HepG2 (cell line): ENCODE results near the gene EHD4. TPM values are rescaled to one million over a fixed set of nuclear protein-coding genes. Genes with fewer than 3 reads are reported as not detected.

Experiments used
- ATAC-seq: fragments of 200-7000 bp; cut with Tn5 transposase; 3 replicates; pipeline ENCODE4 v1.9.1; 2020; ENCODE audit warnings: mild to moderate bottlenecking, moderate library complexity
- BruUV-seq: library from RNA; stranded (reverse); fragments of 400-500 nt; replicated peaks from 2 replicates; lab custom pipeline; 2021; lab: Mats Ljungman, UMichigan
- CTCF ChIA-PET: fragments of 300-600 bp; formaldehyde crosslinking; extraction: SDS; loops from one replicate; lab custom pipeline; 2021; ENCODE audit warnings: low total read pairs, inconsistent platforms, low intra/inter-chr PET ratio; lab: Yijun Ruan, JAX
- POLR2A ChIA-PET: fragments of 350-600 bp; sonication (Branson Sonifier 250); formaldehyde crosslinking; loops from one replicate; lab custom pipeline; 2020; ENCODE audit warnings: antibody characterized with exemption, inconsistent platforms; lab: Yijun Ruan, JAX
- DNase-seq: peaks from one replicate; pipeline ENCODE4 v3.0.0-alpha.2; 2015; ENCODE audit warnings: low spot score
- FAIRE-seq: peaks from 3 replicates; lab custom pipeline; 2011; peaks lifted over from hg19 to GRCh38; lab: Jason Lieb, UNC
- H2AFZ ChIP-seq: one replicate; pipeline ENCODE4 v1.6.1; 2011; ENCODE audit warnings: low read length, inconsistent platforms
- H3K27ac ChIP-seq: fragments of 300-600 bp; 3 replicates; pipeline ENCODE4 v1.8.0; 2011; ENCODE audit warnings: mixed run types, mild to moderate bottlenecking, mixed read lengths, low read length, inconsistent platforms; ENCODE audit not compliant: insufficient read depth; ENCODE audit errors: extremely low read length
- H3K27me3 ChIP-seq, 2 experiments: fragments of 200-600 bp in 1 of 2; 2 replicates in 1 of 2; 3 replicates in 1 of 2; pipeline versions ENCODE4 v1.6.0 to v1.8.0; 2011; ENCODE audit warnings: low read length in 2 of 2, mild to moderate bottlenecking in 2 of 2, moderate library complexity in 2 of 2, inconsistent platforms in 1 of 2; ENCODE audit not compliant: insufficient read depth in 2 of 2, control insufficient read depth in 1 of 2
- H3K36me3 ChIP-seq, 2 experiments: fragments of 200-600 bp in 1 of 2; replicated peaks in 1 of 2; 2 replicates in 1 of 2; 3 replicates in 1 of 2; pipeline versions ENCODE4 v1.5.1 to v1.8.0; 2011; ENCODE audit warnings: low read length in 2 of 2, inconsistent platforms in 1 of 2; ENCODE audit not compliant: insufficient read depth in 2 of 2, control insufficient read depth in 1 of 2
- H3K4me1 ChIP-seq: 2 replicates; pipeline ENCODE4 v1.5.1; 2012; ENCODE audit warnings: low read length, inconsistent platforms; ENCODE audit not compliant: insufficient read depth
- H3K4me2 ChIP-seq: 2 replicates; pipeline ENCODE4 v1.6.0; 2011; ENCODE audit warnings: low read depth, low read length, inconsistent platforms
- H3K4me3 ChIP-seq, 3 experiments: fragments of 200-600 bp in 1 of 3; sonication (generic), shearing (Covaris generic) in 1 of 3; replicated peaks in 1 of 3; 2 replicates each; pipeline ENCODE4 v1.5.1; 2011 to 2016; ENCODE audit warnings: low read length in 3 of 3, inconsistent platforms in 2 of 3, low read depth in 2 of 3, mild to moderate bottlenecking in 2 of 3, control low read depth in 1 of 3, mixed read lengths in 1 of 3; ENCODE audit not compliant: insufficient read depth in 1 of 3
- H3K79me2 ChIP-seq: one replicate; pipeline ENCODE4 v1.6.1; 2011; ENCODE audit warnings: low read length, inconsistent platforms; ENCODE audit not compliant: insufficient read depth
- H3K9ac ChIP-seq: 2 replicates; pipeline ENCODE4 v1.6.0; 2011; ENCODE audit warnings: mild to moderate bottlenecking, low read depth, low read length, inconsistent platforms; ENCODE audit not compliant: insufficient read depth
- H3K9me3 ChIP-seq: 2 replicates; pipeline ENCODE4 v1.5.1; 2012; ENCODE audit warnings: mild to moderate bottlenecking, low read length
- H4K20me1 ChIP-seq: 2 replicates; pipeline ENCODE4 v1.6.0; 2011; ENCODE audit warnings: inconsistent platforms, mild to moderate bottlenecking, low read length, moderate library complexity; ENCODE audit not compliant: insufficient read depth
- BCLAF1 ChIP-seq: fragments of 450-650 bp; IDR thresholded peaks from 2 replicates; pipeline ENCODE4 v1.6.1; 2017; ENCODE audit warnings: mild to moderate bottlenecking
- CENPT ChIP-seq: sonication (generic); formaldehyde crosslinking; IDR thresholded peaks from 2 replicates; pipeline ENCODE4 v1.8.0; 2022; ENCODE audit warnings: low read depth, mild to moderate bottlenecking, moderate library complexity, missing genetic modification reagents
- DBP ChIP-seq: sonication (generic); formaldehyde crosslinking; IDR thresholded peaks from 2 replicates; pipeline ENCODE4 v1.4.0; 2020; ENCODE audit warnings: missing genetic modification reagents; ENCODE audit errors: not compliant biosample characterization
- GFI1 ChIP-seq: sonication (generic); formaldehyde crosslinking; IDR thresholded peaks from 2 replicates; pipeline ENCODE4 v1.5.0; 2020; ENCODE audit warnings: missing genetic modification reagents, mild to moderate bottlenecking, borderline replicate concordance
- HIVEP1 ChIP-seq: sonication (generic); formaldehyde crosslinking; IDR thresholded peaks from 2 replicates; pipeline ENCODE4 v1.4.0; 2020; ENCODE audit warnings: mild to moderate bottlenecking, missing genetic modification reagents
- SIN3B ChIP-seq: fragments of 150-350 bp; IDR thresholded peaks from 2 replicates; pipeline ENCODE4 v1.6.1; 2014; ENCODE audit warnings: low read length
- YEATS4 ChIP-seq: sonication (generic); formaldehyde crosslinking; IDR thresholded peaks from 2 replicates; pipeline ENCODE4 v1.4.0; 2020; ENCODE audit warnings: missing genetic modification reagents, borderline replicate concordance
- ZBTB49 ChIP-seq: sonication (generic); formaldehyde crosslinking; IDR thresholded peaks from 2 replicates; pipeline ENCODE4 v1.4.0; 2020; ENCODE audit warnings: missing genetic modification reagents, borderline replicate concordance
- ZNF329 ChIP-seq: sonication (generic); formaldehyde crosslinking; IDR thresholded peaks from 2 replicates; pipeline ENCODE4 v1.9.0; 2021; ENCODE audit warnings: low read depth, mild to moderate bottlenecking, missing genetic modification reagents
- ZNF777 ChIP-seq: sonication (generic); formaldehyde crosslinking; IDR thresholded peaks from 2 replicates; pipeline ENCODE4 v1.4.0; 2020; ENCODE audit warnings: missing genetic modification reagents
- ZSCAN22 ChIP-seq: sonication (generic); formaldehyde crosslinking; IDR thresholded peaks from 2 replicates; pipeline ENCODE4 v1.4.0; 2020; ENCODE audit warnings: mild to moderate bottlenecking, missing genetic modification reagents
- WGBS: methylation state at CpG from one replicate; pipeline ENCODE4 v1.1.6; 2017; ENCODE audit warnings: low lambda C conversion rate; 5-methylcytosine and 5-hydroxymethylcytosine counted together
- in situ Hi-C: cut with HindIII; loops from 2 replicates; pipeline ENCODE4 v1.10.0; 2017; ENCODE audit warnings: low pct_unique_long_range_greater_than_20kb; ENCODE audit not compliant: extremely low pct_ligation_motif_present
- intact Hi-C: fragments of 100-400 bp; cut with micrococcal nuclease; formaldehyde crosslinking; loops from one replicate; pipeline ENCODE4 v1.10.0; 2022; ENCODE audit not compliant: unreplicated experiment
- polyA plus RNA-seq, 8 experiments: library from polyadenylated mRNA; depleted of rRNA in 3 of 8; stranded (reverse) in 7 of 8; unstranded in 1 of 8; fragments of >200 nt; fragmentation: Illumina TruSeq in 4 of 8; extraction: Trizol in 4 of 8; gene quantifications; 2 replicates each; pipeline versions ENCODE4 v1.2.1 to v1.2.3, GENCODE V29; 2011 to 2016; ENCODE audit warnings: low read depth in 4 of 8, missing spikeins in 1 of 8, mixed read lengths in 1 of 8; ENCODE audit not compliant: insufficient read depth in 1 of 8
- total RNA-seq, 5 experiments: library from RNA; depleted of rRNA; stranded (reverse); fragments of >200 nt; fragmentation: Illumina TruSeq; extraction: Trizol; gene quantifications; 2 replicates each; pipeline ENCODE4 v1.2.3, GENCODE V29; 2016; ENCODE audit warnings: low read depth in 1 of 5

The EHD4 gene
- total and polyA plus RNA-seq, 2 of the 13 experiments (the other 11 are each of a cell fraction or from before 2014, with no cell fraction given): 3.1 to 4.8 TPM

- no peak overlapping the region for H3K27ac ChIP-seq
- TF ChIP-seq CENPT (CRISPR knock-in tag) (no peak), GFI1 (CRISPR knock-in tag) (no peak), ZNF329 (CRISPR knock-in tag) (peak; percentile 99)
- TF ChIP-seq, all 625 proteins: peak for 1
- Histone ChIP-seq H3K4me1 (peaks cover 30% of the 10 kb centered on the region), H3K27me3 (peaks cover 4 to 20% of the 10 kb centered on the region in 2 experiments; a peak in 4 of 5 replicates), H3K9me3 (no peaks in the 10 kb centered on the region), H3K9ac (no peak overlapping the region), H3K79me2 (no peaks in the 10 kb centered on the region), H4K20me1 (no peaks in the 10 kb centered on the region), H3K36me3 (0 out of 5 replicates have a peak, but pooled peaks cover 0 to 5% of the 10 kb centered on the region in 2 experiments), H3K4me2 (no peak overlapping the region), H3K4me3 (no peak overlapping the region), H2AFZ (no peak overlapping the region)
- ChIA-PET POLR2A (no interaction called here), CTCF (no interaction called here)
- in situ Hi-C loops: no loop called here
- no peak for FAIRE-seq
- BruUV-seq: no TSS peak
- intact Hi-C loops: no loop called here
- ATAC-seq: no peak
- no peak for DNase-seq
- 85% methylated on average over 1 of the region's 1 CpG for WGBS
Measured at GRCh38 chr15:41895957-41896356, 76.4 kb downstream of the EHD4 start.

GRCh38 chr15:41895491-41895890, 76.9 kb downstream of the EHD4 start:
- CTCF ChIA-PET: no interaction called here
- no peaks in the 10 kb centered on the region for H3K9me3 ChIP-seq
- ATAC-seq: no peak
- no peak overlapping the region for H2AFZ ChIP-seq
- BruUV-seq: no TSS peak
- POLR2A ChIA-PET: interaction anchor here (1.1 kb wide), 1 partner anchor 9 kb away, joined by 3 read pairs; no protein-coding TSS in a partner anchor
- no peaks in the 10 kb centered on the region for H3K79me2 ChIP-seq
- H3K9ac ChIP-seq: no peak overlapping the region
- H3K27me3 ChIP-seq: peaks cover 4 to 24% of the 10 kb centered on the region in 2 experiments; a peak in 4 of 5 replicates
- DNase-seq: no peak
- H3K27ac ChIP-seq: no peak overlapping the region
- H3K36me3 ChIP-seq: 0 out of 5 replicates have a peak, but pooled peaks cover 0 to 2% of the 10 kb centered on the region in 2 experiments
- H4K20me1 ChIP-seq: no peaks in the 10 kb centered on the region
- H3K4me2 ChIP-seq: no peak overlapping the region
- in situ Hi-C loops (no loop called here), intact Hi-C loops (no loop called here)
- 84% methylated on average over 10 of the region's 11 CpGs for WGBS
- H3K4me1 ChIP-seq: peaks cover 30% of the 10 kb centered on the region
- FAIRE-seq: no peak
- H3K4me3 ChIP-seq: no peak overlapping the region
- no peak for TF ChIP-seq DBP (CRISPR knock-in tag)
- TF ChIP-seq ZNF777 (CRISPR knock-in tag): no peak
- no peak for TF ChIP-seq ZSCAN22
- no peak for TF ChIP-seq ZBTB49
- no peak for TF ChIP-seq SIN3B
- no peak for TF ChIP-seq BCLAF1
- no peak for TF ChIP-seq YEATS4
- no peak for TF ChIP-seq HIVEP1 (CRISPR knock-in tag)
